Endothelial cell of umbilical vein (primary cell): ENCODE measurements around the gene LACTBL1. TPM values are rescaled to one million over a fixed set of nuclear protein-coding genes. Genes with fewer than 3 reads are reported as not detected.

Source experiments
- BruUV-seq: library from RNA; stranded (reverse); fragments of 400-500 nt; replicated peaks from 2 replicates; lab custom pipeline; 2021; lab: Mats Ljungman, UMichigan
- CTCF ChIA-PET: fragments of 300-600, 350-600 bp; sonication (Branson Sonifier 250); formaldehyde crosslinking; loops from one replicate; lab custom pipeline; 2021; ENCODE audit warnings: antibody characterized with exemption, inconsistent platforms; lab: Charles Lee
- POLR2A ChIA-PET: fragments of 300-600, 350-600 bp; sonication (Branson Sonifier 250); formaldehyde crosslinking; loops from one replicate; lab custom pipeline; 2021; ENCODE audit warnings: antibody characterized with exemption, inconsistent platforms; lab: Charles Lee
- DNase-seq: peaks from one replicate; pipeline ENCODE4 v3.0.0-alpha.2; 2011; ENCODE audit warnings: low read depth, low spot score
- FAIRE-seq: peaks from 2 replicates; lab custom pipeline; 2011; peaks lifted over from hg19 to GRCh38; lab: Jason Lieb, UNC
- H2AFZ ChIP-seq: 2 replicates; pipeline ENCODE4 v1.6.0; 2012; ENCODE audit warnings: low read depth, low read length, control low read depth, inconsistent platforms
- H3K27ac ChIP-seq: 2 replicates; pipeline ENCODE4 v1.5.1; 2011; ENCODE audit warnings: low read depth, mild to moderate bottlenecking, control low read depth, low read length, moderate library complexity; ENCODE audit not compliant: insufficient read depth
- H3K27me3 ChIP-seq, 2 experiments: 2 replicates each; pipeline versions ENCODE4 v1.6.0 to v1.6.1; 2011; ENCODE audit warnings: low read length in 2 of 2, mixed read lengths in 1 of 2; ENCODE audit not compliant: control insufficient read depth in 2 of 2, insufficient read depth in 2 of 2
- H3K36me3 ChIP-seq, 2 experiments: 2 replicates in 1 of 2; 3 replicates in 1 of 2; pipeline ENCODE4 v1.5.1; 2011; ENCODE audit warnings: low read length in 2 of 2, mild to moderate bottlenecking in 1 of 2, moderate library complexity in 1 of 2; ENCODE audit not compliant: control insufficient read depth in 2 of 2, insufficient read depth in 2 of 2; ENCODE audit errors: extremely low read depth in 1 of 2
- H3K4me1 ChIP-seq: 3 replicates; pipeline ENCODE4 v1.5.1; 2011; ENCODE audit warnings: mild to moderate bottlenecking, low read length; ENCODE audit not compliant: control insufficient read depth, insufficient read depth; ENCODE audit errors: extremely low read depth
- H3K4me2 ChIP-seq: 2 replicates; pipeline ENCODE4 v1.6.1; 2011; ENCODE audit warnings: low read length, control low read depth, mixed read lengths; ENCODE audit not compliant: insufficient read depth
- H3K4me3 ChIP-seq, 3 experiments: fragments of 200-600 bp in 1 of 3; sonication (generic), shearing (Covaris generic) in 1 of 3; replicated peaks in 1 of 3; 2 replicates each; pipeline ENCODE4 v1.5.1; 2011 to 2016; ENCODE audit warnings: control low read depth in 3 of 3, low read length in 3 of 3, mild to moderate bottlenecking in 2 of 3, inconsistent platforms in 1 of 3, low read depth in 1 of 3, moderate library complexity in 1 of 3; ENCODE audit not compliant: insufficient read depth in 1 of 3
- H3K79me2 ChIP-seq: 2 replicates; pipeline ENCODE4 v1.6.0; 2012; ENCODE audit warnings: low read length, inconsistent platforms; ENCODE audit not compliant: control insufficient read depth, insufficient read depth
- H3K9ac ChIP-seq: replicated peaks from 2 replicates; pipeline ENCODE3; 2011; ENCODE audit warnings: low read length, control low read depth; ENCODE audit not compliant: insufficient read depth; ENCODE audit errors: extremely low read depth
- H3K9me1 ChIP-seq: replicated peaks from 3 replicates; pipeline ENCODE4 v1.6.0; 2011; ENCODE audit warnings: mild to moderate bottlenecking, low read length; ENCODE audit not compliant: control insufficient read depth, insufficient read depth; ENCODE audit errors: extremely low read depth
- H3K9me3 ChIP-seq: replicated peaks from 2 replicates; pipeline ENCODE4 v1.5.1; 2012; ENCODE audit warnings: low read length, inconsistent platforms; ENCODE audit not compliant: control insufficient read depth, insufficient read depth
- H4K20me1 ChIP-seq: replicated peaks from 2 replicates; pipeline ENCODE3; 2011; ENCODE audit warnings: mild to moderate bottlenecking, low read length; ENCODE audit not compliant: control insufficient read depth, insufficient read depth; ENCODE audit errors: extremely low read depth
- EZH2 ChIP-seq: IDR thresholded peaks from 2 replicates; pipeline ENCODE4 v1.6.1; 2012; ENCODE audit warnings: borderline replicate concordance, low read depth, mild to moderate bottlenecking, moderate library complexity, low read length, inconsistent platforms; ENCODE audit not compliant: severe bottlenecking
- FOS ChIP-seq: IDR thresholded peaks from 2 replicates; pipeline ENCODE4 v1.6.1; 2011; ENCODE audit warnings: mild to moderate bottlenecking, low read length, moderate library complexity, borderline replicate concordance; ENCODE audit not compliant: insufficient read depth
- GATA2 ChIP-seq: IDR thresholded peaks from 2 replicates; pipeline ENCODE4 v1.7.0; 2011; ENCODE audit warnings: low read depth, mild to moderate bottlenecking, moderate library complexity, mixed read lengths, low read length; ENCODE audit not compliant: insufficient read length, insufficient read depth
- JUN ChIP-seq: IDR thresholded peaks from 2 replicates; pipeline ENCODE4 v1.6.1; 2011; ENCODE audit warnings: borderline replicate concordance, low read depth; ENCODE audit not compliant: insufficient read length, insufficient read depth
- MYC ChIP-seq: IDR thresholded peaks from one replicate; pipeline ENCODE4 v1.6.1; 2011; ENCODE audit warnings: mild to moderate bottlenecking, low read depth, low read length
- POLR2A ChIP-seq: IDR thresholded peaks from 2 replicates; pipeline ENCODE4 v1.6.1; 2012; ENCODE audit warnings: low read depth, mild to moderate bottlenecking, control low read depth, low read length
- POLR2AphosphoS5 ChIP-seq: IDR thresholded peaks from 2 replicates; pipeline ENCODE4 v1.6.1; 2012; ENCODE audit warnings: low read depth, mild to moderate bottlenecking, control low read depth, low read length, moderate library complexity; ENCODE audit not compliant: insufficient read depth
- dilution Hi-C: fragments of 300-500 bp; cut with MboI; formaldehyde crosslinking; loops from one replicate; pipeline ENCODE4 v1.15.0; 2019; ENCODE audit warnings: low sequenced_read_pairs; ENCODE audit not compliant: extremely low pct_ligation_motif_present
- intact Hi-C: fragments of 100-400 bp; cut with micrococcal nuclease; formaldehyde crosslinking; loops from one replicate; pipeline ENCODE4 v1.10.0; 2022
- polyA plus RNA-seq, 4 experiments: library from polyadenylated mRNA; depleted of rRNA in 3 of 4; stranded (reverse) in 3 of 4; unstranded in 1 of 4; fragments of >200 nt; gene quantifications; 2 replicates each; pipeline versions ENCODE4 v1.2.1 to v1.2.3, GENCODE V29; 2011 to 2012; ENCODE audit warnings: missing spikeins in 1 of 4
- total RNA-seq: library from RNA; stranded (reverse); gene quantifications from 2 replicates; pipeline ENCODE4 v1.2.3, GENCODE V29; 2021
- TF ChIP-seq, protein P1 (sequence below), 2 donors: IDR thresholded peaks; 1 replicate in 1 of 2; 2 replicates in 1 of 2; pipeline ENCODE4 v1.5.1; 2011; ENCODE audit warnings: low read length in 2 of 2, mild to moderate bottlenecking in 2 of 2, moderate library complexity in 2 of 2, control low read depth in 1 of 2, inconsistent platforms in 1 of 2, low read depth in 1 of 2; ENCODE audit not compliant: insufficient read depth in 1 of 2; ENCODE audit errors: extremely low read depth in 1 of 2
- TF ChIP-seq, protein P2 (sequence below): IDR thresholded peaks from 2 replicates; pipeline ENCODE4 v1.6.1; 2011; ENCODE audit not compliant: insufficient read depth, insufficient read length

LACTBL1 gene
- total and polyA plus RNA-seq, 2 donors (not counting 3 experiments of a cell fraction or from before 2014, with no cell fraction given): not detected

DNA sequence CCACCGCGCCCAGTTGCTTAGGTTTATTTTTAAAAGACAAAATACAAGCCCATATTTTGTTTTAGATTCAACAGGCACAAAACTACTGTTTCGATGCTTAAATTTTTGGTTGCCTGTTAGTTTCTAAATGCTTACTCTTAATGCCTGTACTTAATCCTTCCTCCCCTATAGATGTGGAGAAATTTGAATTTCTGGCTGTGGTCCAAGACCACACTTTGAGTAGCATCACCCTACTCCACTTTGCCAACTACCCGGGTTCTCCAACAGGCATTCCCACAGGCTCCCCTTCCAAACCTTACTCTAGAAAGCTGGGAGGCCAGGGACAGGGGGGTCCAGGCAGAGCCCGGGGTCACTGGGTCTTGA lies 20.0 kb downstream of the LACTBL1 start:
- Histone ChIP-seq H3K9ac (no peak overlapping the region), H3K4me1 (no peaks in the 10 kb centered on the region), H3K36me3 (no peaks in the 10 kb centered on the region), H3K9me3 (no peaks in the 10 kb centered on the region), H3K4me2 (no peak overlapping the region), H2AFZ (no peak overlapping the region), H3K4me3 (no peak overlapping the region), H3K9me1 (no peaks in the 10 kb centered on the region), H3K27ac (no peak overlapping the region), H3K27me3 (peaks cover 32 to 44% of the 10 kb centered on the region in 2 experiments), H4K20me1 (no peaks in the 10 kb centered on the region), H3K79me2 (no peaks in the 10 kb centered on the region)
- BruUV-seq: no TSS peak
- DNase-seq: no peak
- TF ChIP-seq POLR2A: no peak
- no peak for TF ChIP-seq JUN
- TF ChIP-seq POLR2AphosphoS5: no peak
- TF ChIP-seq, protein P1, sequence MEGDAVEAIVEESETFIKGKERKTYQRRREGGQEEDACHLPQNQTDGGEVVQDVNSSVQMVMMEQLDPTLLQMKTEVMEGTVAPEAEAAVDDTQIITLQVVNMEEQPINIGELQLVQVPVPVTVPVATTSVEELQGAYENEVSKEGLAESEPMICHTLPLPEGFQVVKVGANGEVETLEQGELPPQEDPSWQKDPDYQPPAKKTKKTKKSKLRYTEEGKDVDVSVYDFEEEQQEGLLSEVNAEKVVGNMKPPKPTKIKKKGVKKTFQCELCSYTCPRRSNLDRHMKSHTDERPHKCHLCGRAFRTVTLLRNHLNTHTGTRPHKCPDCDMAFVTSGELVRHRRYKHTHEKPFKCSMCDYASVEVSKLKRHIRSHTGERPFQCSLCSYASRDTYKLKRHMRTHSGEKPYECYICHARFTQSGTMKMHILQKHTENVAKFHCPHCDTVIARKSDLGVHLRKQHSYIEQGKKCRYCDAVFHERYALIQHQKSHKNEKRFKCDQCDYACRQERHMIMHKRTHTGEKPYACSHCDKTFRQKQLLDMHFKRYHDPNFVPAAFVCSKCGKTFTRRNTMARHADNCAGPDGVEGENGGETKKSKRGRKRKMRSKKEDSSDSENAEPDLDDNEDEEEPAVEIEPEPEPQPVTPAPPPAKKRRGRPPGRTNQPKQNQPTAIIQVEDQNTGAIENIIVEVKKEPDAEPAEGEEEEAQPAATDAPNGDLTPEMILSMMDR (IDR thresholded peaks at IDR 0.05; ENCODE audit: extremely low read depth in 1 of 2, insufficient read depth in 1 of 2, low read depth in 1 of 2, low read length in 2 of 2): no peak
- TF ChIP-seq, protein P2, sequence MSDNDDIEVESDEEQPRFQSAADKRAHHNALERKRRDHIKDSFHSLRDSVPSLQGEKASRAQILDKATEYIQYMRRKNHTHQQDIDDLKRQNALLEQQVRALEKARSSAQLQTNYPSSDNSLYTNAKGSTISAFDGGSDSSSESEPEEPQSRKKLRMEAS: no peak
- no peak for TF ChIP-seq FOS
- TF ChIP-seq MYC: no peak
- TF ChIP-seq GATA2: no peak
- TF ChIP-seq EZH2: no peak
- dilution Hi-C loops: loop anchor here (25.0 kb wide), 1 partner anchor 290 kb away; the partner anchor contains the start of gene C1QB
- FAIRE-seq: no peak
- CTCF ChIA-PET: interaction anchor here (0.6 to 1.2 kb wide), 3 partner anchors 12 to 324 kb away, joined by 3 read pairs; no protein-coding TSS in a partner anchor
- POLR2A ChIA-PET: no interaction called here
- intact Hi-C loops: no loop called here
